Transverse colon (tissue), 4 donors: Measurements from ENCODE around the gene MYADML2.

Experiments
- POLR2AphosphoS5 ChIP-seq, 3 donors: sonication (generic); formaldehyde crosslinking; IDR thresholded peaks; one replicate each; pipeline ENCODE4 v1.6.1; 2016; ENCODE audit warnings: antibody characterized with exemption in 3 of 3
- TF ChIP-seq, protein P1 (sequence below), 5 experiments: fragments of 200-600 bp in 3 of 5; fragments of 450-650 bp in 2 of 5; sonication (generic) in 3 of 5; IDR thresholded peaks; 1 replicate in 2 of 5; 2 replicates in 3 of 5; pipeline ENCODE4 v1.5.1; 2016 to 2017; ENCODE audit warnings: antibody characterized with exemption in 5 of 5, inconsistent platforms in 3 of 5, mild to moderate bottlenecking in 2 of 5, moderate library complexity in 1 of 5

DNA sequence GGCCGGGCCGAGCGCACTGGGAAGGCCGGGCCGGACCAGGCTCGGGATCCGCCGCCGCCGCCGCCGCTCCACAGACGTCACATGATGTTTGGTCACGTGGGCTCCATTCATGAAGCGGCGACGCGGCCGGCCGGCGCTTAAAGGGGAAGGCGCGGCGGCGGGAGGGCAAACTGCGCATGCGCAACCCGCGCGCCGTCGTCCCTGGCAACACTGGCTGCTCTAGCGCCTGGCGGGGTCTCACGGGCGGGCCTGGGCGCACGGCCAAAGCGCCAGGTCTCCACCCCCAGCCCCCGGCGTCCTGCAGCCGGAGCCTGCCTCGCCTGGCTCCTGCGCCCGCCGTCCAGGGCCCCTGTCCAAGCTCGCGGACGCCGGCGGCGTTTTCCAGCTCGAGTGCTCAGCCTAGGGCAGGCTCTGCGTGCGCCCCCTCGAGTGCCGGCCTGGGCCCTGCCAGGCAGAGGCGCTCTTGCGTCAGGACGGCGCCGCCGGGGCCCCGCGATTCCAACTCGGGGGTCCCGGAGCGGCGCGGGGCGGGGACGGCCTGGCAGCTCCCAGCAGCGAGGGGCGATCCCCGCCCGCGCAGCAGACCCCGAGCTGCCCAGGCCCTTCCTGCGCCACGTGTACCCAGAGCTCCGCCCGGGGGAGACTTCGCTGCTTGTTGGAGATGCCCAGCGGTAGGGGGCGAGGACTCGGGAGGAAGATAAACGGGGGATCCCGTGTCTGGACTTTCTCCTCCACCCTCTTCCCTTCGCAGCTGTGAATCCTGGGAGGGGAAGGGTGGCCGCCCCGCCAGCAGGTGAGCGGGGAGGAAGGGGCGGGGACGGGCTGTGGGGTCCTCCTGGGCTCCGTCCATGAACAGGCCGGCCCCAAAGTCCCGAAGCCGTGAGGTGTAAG, 19.1 kb downstream of the MYADML2 start, which contains the start of gene MAFG:
- peak; percentile 79 to 83 (median 81) for TF ChIP-seq POLR2AphosphoS5 (IDR thresholded peaks at IDR 0.05)
- TF ChIP-seq, protein P1, sequence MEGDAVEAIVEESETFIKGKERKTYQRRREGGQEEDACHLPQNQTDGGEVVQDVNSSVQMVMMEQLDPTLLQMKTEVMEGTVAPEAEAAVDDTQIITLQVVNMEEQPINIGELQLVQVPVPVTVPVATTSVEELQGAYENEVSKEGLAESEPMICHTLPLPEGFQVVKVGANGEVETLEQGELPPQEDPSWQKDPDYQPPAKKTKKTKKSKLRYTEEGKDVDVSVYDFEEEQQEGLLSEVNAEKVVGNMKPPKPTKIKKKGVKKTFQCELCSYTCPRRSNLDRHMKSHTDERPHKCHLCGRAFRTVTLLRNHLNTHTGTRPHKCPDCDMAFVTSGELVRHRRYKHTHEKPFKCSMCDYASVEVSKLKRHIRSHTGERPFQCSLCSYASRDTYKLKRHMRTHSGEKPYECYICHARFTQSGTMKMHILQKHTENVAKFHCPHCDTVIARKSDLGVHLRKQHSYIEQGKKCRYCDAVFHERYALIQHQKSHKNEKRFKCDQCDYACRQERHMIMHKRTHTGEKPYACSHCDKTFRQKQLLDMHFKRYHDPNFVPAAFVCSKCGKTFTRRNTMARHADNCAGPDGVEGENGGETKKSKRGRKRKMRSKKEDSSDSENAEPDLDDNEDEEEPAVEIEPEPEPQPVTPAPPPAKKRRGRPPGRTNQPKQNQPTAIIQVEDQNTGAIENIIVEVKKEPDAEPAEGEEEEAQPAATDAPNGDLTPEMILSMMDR (IDR thresholded peaks at IDR 0.05) = peak in 2 of 5 experiments; percentile 12 to 16
